K562 (cell line): ENCODE results near the gene TP73. TPM values are rescaled to one million over a fixed set of nuclear protein-coding genes. Genes with fewer than 3 reads are reported as not detected.
A peak's percentile ranks its signal among the peaks of the same experiment; 100 is the strongest.

ENCODE experiments used
- ATAC-seq: fragments of 200-7000 bp; cut with Tn5 transposase; 3 replicates; pipeline ENCODE4 v1.9.1; 2020; ENCODE audit warnings: moderate library complexity
- BruUV-seq: library from RNA; stranded (reverse); fragments of 400-500 nt; replicated peaks from 2 replicates; lab custom pipeline; 2021; lab: Mats Ljungman, UMichigan
- CTCF ChIA-PET: fragments of 300-600 bp; formaldehyde crosslinking; extraction: SDS; loops from one replicate; lab custom pipeline; 2021; ENCODE audit warnings: low intra/inter-chr PET ratio; lab: Yijun Ruan, JAX
- POLR2A ChIA-PET: fragments of 300-600, 350-650 bp; sonication (Branson Sonifier 250); formaldehyde crosslinking; extraction: SDS; loops from one replicate; lab custom pipeline; 2021; ENCODE audit warnings: antibody characterized with exemption, inconsistent platforms; lab: Yijun Ruan, JAX
- DNase-seq, 4 experiments: peaks; one replicate each; pipeline versions ENCODE4 v3.0.0 to v3.0.0-alpha.2; 2011 to 2018; ENCODE audit warnings: low spot score in 3 of 4, mixed read lengths in 3 of 4; ENCODE audit errors: extremely low read depth in 1 of 4
- FAIRE-seq: peaks from 2 replicates; lab custom pipeline; 2011; peaks lifted over from hg19 to GRCh38; lab: Jason Lieb, UNC
- H2AFZ ChIP-seq: 2 replicates; pipeline ENCODE4 v1.6.0; 2011; ENCODE audit warnings: low read depth, low read length, control low read depth, inconsistent platforms
- H3K27ac ChIP-seq: fragments of 200-600 bp; 3 replicates; pipeline ENCODE4 v1.8.0; 2011; ENCODE audit warnings: low read depth, mild to moderate bottlenecking, control low read depth, inconsistent platforms, low read length, moderate library complexity, mixed read lengths; ENCODE audit errors: extremely low read depth
- H3K27me3 ChIP-seq, 2 experiments: fragments of 300-600 bp in 1 of 2; 2 replicates in 1 of 2; 3 replicates in 1 of 2; pipeline versions ENCODE4 v1.6.0 to v1.8.0; 2011; ENCODE audit warnings: inconsistent platforms in 2 of 2, low read length in 2 of 2, mild to moderate bottlenecking in 1 of 2, mixed read lengths in 1 of 2, moderate library complexity in 1 of 2; ENCODE audit not compliant: control insufficient read depth in 2 of 2, insufficient read depth in 2 of 2
- H3K36me3 ChIP-seq: fragments of 300-600 bp; 3 replicates; pipeline ENCODE4 v1.8.0; 2011; ENCODE audit warnings: mild to moderate bottlenecking, low read length, inconsistent platforms; ENCODE audit not compliant: control insufficient read depth, insufficient read depth
- H3K4me1 ChIP-seq, 2 experiments: fragments of 200-600 bp in 1 of 2; replicated peaks in 1 of 2; 2 replicates in 1 of 2; 3 replicates in 1 of 2; pipeline versions ENCODE4 v1.5.1 to v1.8.0; 2011; ENCODE audit warnings: inconsistent platforms in 2 of 2, low read length in 2 of 2, mild to moderate bottlenecking in 1 of 2, mixed read lengths in 1 of 2, moderate library complexity in 1 of 2; ENCODE audit not compliant: control insufficient read depth in 2 of 2, insufficient read depth in 2 of 2
- H3K4me2 ChIP-seq: 2 replicates; pipeline ENCODE4 v1.6.1; 2011; ENCODE audit warnings: low read length, control low read depth, inconsistent platforms, mixed read lengths; ENCODE audit not compliant: insufficient read depth
- H3K4me3 ChIP-seq: fragments of 200-600 bp; sonication (generic), shearing (Covaris generic); 2 replicates; pipeline ENCODE4 v1.5.1; 2016; ENCODE audit warnings: control low read depth, inconsistent platforms
- H3K79me2 ChIP-seq: fragments of 200-600 bp; 3 replicates; pipeline ENCODE4 v1.8.0; 2011; ENCODE audit warnings: low read length, inconsistent platforms; ENCODE audit not compliant: control insufficient read depth, insufficient read depth
- H3K9ac ChIP-seq, 2 experiments: 2 replicates each; pipeline versions ENCODE4 v1.6.0 to v1.6.1; 2011; ENCODE audit warnings: low read depth in 2 of 2, low read length in 2 of 2, control low read depth in 1 of 2, inconsistent platforms in 1 of 2, mild to moderate bottlenecking in 1 of 2, mixed read lengths in 1 of 2; ENCODE audit not compliant: insufficient read depth in 1 of 2
- H3K9me1 ChIP-seq: one replicate; pipeline ENCODE4 v1.6.0; 2011; ENCODE audit warnings: inconsistent platforms, mild to moderate bottlenecking, low read length, moderate library complexity; ENCODE audit not compliant: control insufficient read depth, insufficient read depth
- H3K9me3 ChIP-seq: replicated peaks from 2 replicates; pipeline ENCODE4 v1.5.1; 2011; ENCODE audit warnings: low read depth, low read length, inconsistent platforms; ENCODE audit not compliant: control insufficient read depth, insufficient read depth
- H4K20me1 ChIP-seq: replicated peaks from 2 replicates; pipeline ENCODE4 v1.6.1; 2011; ENCODE audit warnings: low read length, inconsistent platforms, mixed read lengths; ENCODE audit not compliant: control insufficient read depth, insufficient read depth
- ARID4B ChIP-seq: sonication (generic); formaldehyde crosslinking; IDR thresholded peaks from 2 replicates; pipeline ENCODE4 v1.8.0; 2022; ENCODE audit warnings: mild to moderate bottlenecking, missing genetic modification reagents
- CAMTA2 ChIP-seq: fragments of 250-450 bp; sonication (Bioruptor Pico); conservative IDR thresholded peaks from 2 replicates; pipeline ENCODE4 v1.5.1; 2022
- CXXC5 ChIP-seq: fragments of 250-450 bp; sonication (Bioruptor Pico); IDR thresholded peaks from 2 replicates; pipeline ENCODE4 v1.8.0; 2022; ENCODE audit warnings: inconsistent platforms, mild to moderate bottlenecking, moderate library complexity
- ELF1 ChIP-seq: fragments of 200-800 bp; sonication (Bioruptor generic); IDR thresholded peaks from 2 replicates; pipeline ENCODE4 v1.6.1; 2016; ENCODE audit warnings: missing genetic modification characterization, missing compliant biosample characterization
- ETV6 ChIP-seq, 3 experiments: fragments of 150-350 bp in 1 of 3; sonication (generic) in 1 of 3; formaldehyde crosslinking in 1 of 3; IDR thresholded peaks; 2 replicates each; pipeline versions ENCODE4 v1.6.1 to v1.8.0; 2014 to 2022; ENCODE audit warnings: borderline replicate concordance in 2 of 3, low read depth in 2 of 3, antibody characterized with exemption in 1 of 3, low read length in 1 of 3, mild to moderate bottlenecking in 1 of 3, missing genetic modification reagents in 1 of 3
- GABPA ChIP-seq: fragments of 200-800 bp; sonication (Bioruptor generic); conservative IDR thresholded peaks from 2 replicates; pipeline ENCODE4 v1.6.1; 2016; ENCODE audit warnings: low read depth, missing genetic modification characterization, missing compliant biosample characterization
- KDM4B ChIP-seq, 2 experiments: fragments of 450-650 bp in 1 of 2; sonication (generic) in 1 of 2; IDR thresholded peaks; 2 replicates each; pipeline ENCODE4 v1.6.1; 2016 to 2017; ENCODE audit warnings: borderline replicate concordance in 2 of 2, antibody characterized with exemption in 1 of 2, low read depth in 1 of 2, mild to moderate bottlenecking in 1 of 2
- MTA2 ChIP-seq: fragments of 450-650 bp; IDR thresholded peaks from 2 replicates; pipeline ENCODE4 v1.6.1; 2016; ENCODE audit warnings: low read depth
- RBM25 ChIP-seq: fragments of 200-400 bp; formaldehyde crosslinking; IDR thresholded peaks from 2 replicates; pipeline ENCODE4 v1.6.1; 2018; ENCODE audit warnings: low read length, low read depth, moderate library complexity; ENCODE audit not compliant: severe bottlenecking
- RBM39 ChIP-seq: fragments of 200-400 bp; formaldehyde crosslinking; optimal IDR thresholded peaks from 2 replicates; pipeline ENCODE3; 2018; ENCODE audit warnings: low read depth, low read length
- SAFB ChIP-seq: fragments of 200-400 bp; formaldehyde crosslinking; IDR thresholded peaks from 2 replicates; pipeline ENCODE4 v1.6.1; 2017; ENCODE audit warnings: low read depth, low read length, borderline replicate concordance
- TCF7 ChIP-seq: sonication (generic); IDR thresholded peaks from 2 replicates; pipeline ENCODE4 v1.6.1; 2016; ENCODE audit warnings: antibody characterized with exemption, borderline replicate concordance
- ZEB2 ChIP-seq: fragments of 450-650 bp; IDR thresholded peaks from 2 replicates; pipeline ENCODE4 v1.6.1; 2016
- ZNF316 ChIP-seq: fragments of 450-650 bp; IDR thresholded peaks from 2 replicates; pipeline ENCODE4 v1.6.1; 2016
- ZNF740 ChIP-seq, 3 experiments: fragments of 200-800 bp in 1 of 3; sonication (Bioruptor generic) in 1 of 3; sonication (generic) in 1 of 3; formaldehyde crosslinking in 1 of 3; IDR thresholded peaks; 2 replicates each; pipeline versions ENCODE4 v1.6.1 to v1.8.0; 2016 to 2022; ENCODE audit warnings: mild to moderate bottlenecking in 2 of 3, missing compliant biosample characterization in 2 of 3, missing genetic modification characterization in 2 of 3, missing genetic modification reagents in 1 of 3
- ZNF76 ChIP-seq: fragments of 250-450 bp; sonication (Bioruptor Pico); IDR thresholded peaks from 2 replicates; pipeline ENCODE4 v1.4.0; 2020; ENCODE audit warnings: mild to moderate bottlenecking, moderate library complexity, borderline replicate concordance
- WGBS: fragments of 100-300 bp; shearing (Covaris generic); methylation state at CpG from one replicate; pipeline ENCODE4 v1.1.6; 2016; ENCODE audit warnings: low coverage, mixed read lengths; ENCODE audit not compliant: insufficient coverage; ENCODE audit errors: missing lambda C conversion rate; 5-methylcytosine and 5-hydroxymethylcytosine counted together
- in situ Hi-C: fragments of 300-500 bp; cut with MboI; formaldehyde crosslinking; loops from 4 replicates; pipeline ENCODE4 v1.15.0; 2018; ENCODE audit warnings: inconsistent platforms, mixed read lengths
- intact Hi-C: fragments of 100-400 bp; cut with micrococcal nuclease; formaldehyde crosslinking; loops from 2 replicates; pipeline ENCODE4 v1.14.2; 2022
- polyA plus RNA-seq, 8 experiments: library from polyadenylated mRNA; depleted of rRNA in 4 of 8; stranded (reverse) in 5 of 8; unstranded in 3 of 8; fragments of >200 nt; fragmentation: Nextera tagmentation in 2 of 8; fragmentation: Illumina TruSeq in 1 of 8; extraction: Ambion mirVana in 2 of 8; extraction: Trizol in 1 of 8; gene quantifications; 2 replicates each; pipeline versions ENCODE4 v1.2.1 to v1.2.3, GENCODE V29; 2011 to 2014; ENCODE audit warnings: inconsistent platforms in 1 of 8, missing spikeins in 1 of 8
- total RNA-seq, 7 experiments: library from RNA; depleted of rRNA in 6 of 7; stranded (reverse); fragments of >200 nt in 6 of 7; fragmentation: Illumina TruSeq in 2 of 7; extraction: Trizol in 2 of 7; gene quantifications; 2 replicates each; pipeline versions ENCODE4 v1.2.1 to v1.2.3, GENCODE V29; 2011 to 2021; ENCODE audit warnings: low replicate concordance in 1 of 7

Gene TP73
- total and polyA plus RNA-seq, 9 of the 15 experiments (the other 6 are each of a cell fraction or from before 2014, with no cell fraction given) = 0.07 to 1.6 (median 0.40) TPM; not detected in 2

GRCh38 chr1:3678361-3679097, 26.2 kb downstream of the TP73 start:
- Histone ChIP-seq H2AFZ (0 out of 2 replicates have a peak overlapping the region, but pooled peaks have one; percentile 9), H3K9me3 (no peaks in the 10 kb centered on the region), H3K4me2 (no peak overlapping the region), H3K4me3 (no peak overlapping the region), H3K27me3 (peaks cover 12 to 70% of the 10 kb centered on the region in 2 experiments; a peak in 4 of 5 replicates), H3K27ac (no peak overlapping the region), H3K36me3 (no peaks in the 10 kb centered on the region), H3K79me2 (no peaks in the 10 kb centered on the region), H4K20me1 (peaks cover 43% of the 10 kb centered on the region), H3K9ac (peak overlapping the region in 1 of 2 experiments; percentile 64; a peak in 2 of 4 replicates), H3K9me1 (peaks cover 4% of the 10 kb centered on the region), H3K4me1 (peaks cover 3 to 62% of the 10 kb centered on the region in 2 experiments; a peak in 3 of 5 replicates)
- intact Hi-C loops (no loop called here), in situ Hi-C loops (no loop called here)
- 39% methylated on average over 21 of the region's 21 CpGs for WGBS
- DNase-seq = no peak
- ChIA-PET CTCF (no interaction called here), POLR2A (no interaction called here)
- ATAC-seq = peak; percentile 5; the same call in 1 of the 3 replicates
- no TSS peak for BruUV-seq
- FAIRE-seq = no peak
- TF ChIP-seq ETV6 (IDR thresholded peaks at IDR 0.05; ENCODE audit: borderline replicate concordance in 1 of 2, low read depth in 2 of 2, low read length in 1 of 2) (no peak), ETV6 (CRISPR knock-in tag; IDR thresholded peaks at IDR 0.05; ENCODE audit: borderline replicate concordance) (no peak), GABPA (tag) (peak; percentile 65), KDM4B (IDR thresholded peaks at IDR 0.05; ENCODE audit: borderline replicate concordance in 2 of 2, low read depth in 1 of 2) (no peak), ZNF740 (CRISPR knock-in tag; IDR thresholded peaks at IDR 0.05) (0 out of 2 replicates have a peak, but pooled peaks have one; percentile 17), ZNF740 (tag; IDR thresholded peaks at IDR 0.05) (no peak), ZEB2 (no peak), CXXC5 (CRISPR knock-in tag) (no peak), RBM39 (no peak), ZNF316 (no peak), RBM25 (no peak), ARID4B (CRISPR knock-in tag) (peak; percentile 28; the same call in 1 of the 2 replicates), TCF7 (no peak), SAFB (no peak), CAMTA2 (no peak), MTA2 (no peak), ELF1 (tag) (0 out of 2 replicates have a peak, but pooled peaks have one; percentile 18), ZNF76 (CRISPR knock-in tag) (no peak)
